Urothelium cell line (cell line): Measurements from ENCODE around the gene CHURC1.

ENCODE experiments used
- DNase-seq: peaks from one replicate; pipeline ENCODE4 v3.0.0; 2011; ENCODE audit warnings: low spot score, mixed read lengths
- FAIRE-seq: peaks from 2 replicates; lab custom pipeline; 2011; peaks lifted over from hg19 to GRCh38; lab: Jason Lieb, UNC

The CHURC1 gene

DNA sequence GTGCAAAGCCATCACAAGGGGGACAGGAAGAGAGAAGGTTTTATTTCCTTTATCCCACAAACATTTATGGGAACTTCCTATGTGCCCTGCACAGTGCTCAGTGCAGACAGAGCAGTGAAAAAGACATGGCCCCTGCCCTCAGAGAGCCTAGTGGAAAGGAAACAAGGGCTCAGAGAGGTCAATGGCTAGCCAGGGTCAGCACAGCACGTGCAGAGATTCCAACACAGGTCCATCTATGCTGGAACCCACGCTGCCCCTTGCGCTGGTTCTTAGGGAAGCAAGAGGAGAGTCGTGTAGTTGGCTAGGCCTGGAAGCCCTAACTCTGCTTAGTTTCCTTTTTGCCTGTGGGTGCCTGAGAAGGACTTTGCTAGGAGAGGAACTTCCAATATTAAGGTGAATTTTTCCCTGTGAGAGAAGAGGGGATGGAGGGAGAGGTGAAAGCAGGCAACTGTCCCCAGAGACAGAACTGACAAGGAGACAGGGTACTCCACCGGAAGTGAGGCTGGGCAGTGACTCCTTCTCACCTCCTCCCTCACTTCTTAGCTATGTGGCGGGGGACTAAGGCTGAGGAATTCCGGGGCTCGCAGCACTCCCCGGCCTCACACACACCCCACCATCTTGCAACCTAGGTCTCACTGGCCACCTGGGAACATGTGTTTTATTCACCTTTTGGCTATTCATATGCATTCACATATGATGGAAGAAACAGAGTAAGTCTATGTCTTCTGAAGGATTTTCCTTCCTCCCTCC is 40.4 kb downstream of the CHURC1 start:
- no peak for DNase-seq
- FAIRE-seq = peak; percentile 74

GRCh38 chr14:64955297-64955696 is 41.0 kb downstream of the CHURC1 start:
- DNase-seq (no peak), FAIRE-seq (peak; percentile 42)

DNA sequence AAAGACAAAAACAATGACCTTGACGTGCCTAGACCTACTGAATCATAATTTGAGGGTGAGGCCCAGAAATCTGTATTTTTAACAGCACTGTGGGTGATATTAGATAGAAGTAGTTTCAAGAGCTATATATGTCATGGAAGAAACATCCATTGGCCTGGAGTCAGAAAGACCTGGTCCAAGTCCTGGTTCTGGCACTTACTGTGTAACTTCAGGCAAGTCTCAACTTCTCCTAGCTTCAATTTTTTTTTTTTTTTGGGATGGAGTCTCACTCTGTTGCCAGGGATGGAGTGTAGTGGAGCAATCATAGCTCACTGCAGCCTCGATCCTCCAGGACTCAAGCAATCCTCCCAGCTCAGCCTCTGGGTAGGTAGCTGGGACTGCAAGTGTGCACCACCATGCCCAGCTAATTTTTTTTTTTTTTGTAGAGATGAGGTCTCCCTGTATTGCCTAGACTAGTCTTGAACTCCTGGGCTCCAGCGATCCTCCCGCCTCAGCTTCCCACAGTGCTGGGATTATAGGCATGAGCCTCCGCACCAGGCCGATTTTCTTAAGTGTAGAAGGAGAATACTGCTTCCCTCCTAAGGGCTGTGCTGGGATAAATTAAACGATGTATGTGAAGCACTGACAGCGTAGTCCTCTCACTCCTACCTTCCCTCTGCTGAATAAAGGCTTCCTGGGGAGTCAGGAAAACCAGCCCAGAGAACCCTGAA is 42.6 kb downstream of the CHURC1 start:
- no peak for FAIRE-seq

DNA sequence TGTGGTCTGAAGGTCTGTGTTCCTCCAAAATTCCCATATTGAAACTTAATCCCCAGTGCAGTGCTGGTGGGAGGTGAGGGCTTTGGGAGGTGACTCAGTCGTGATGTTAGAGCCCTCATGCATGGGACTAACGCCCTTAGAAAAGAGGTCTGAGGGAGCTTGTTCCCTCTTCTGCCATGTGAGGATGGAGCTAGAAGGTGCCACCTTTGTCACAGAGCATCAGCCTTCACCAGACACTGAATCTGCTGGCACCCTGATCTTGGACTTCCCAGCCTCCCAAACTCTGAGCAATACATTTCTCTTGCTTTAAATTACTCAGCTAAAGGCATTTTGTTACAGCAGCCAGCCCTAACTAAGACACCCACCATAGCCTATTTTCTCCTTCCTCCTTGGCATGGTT is 43.9 kb downstream of the CHURC1 start:
- DNase-seq = no peak
- peak; percentile 9 for FAIRE-seq

More for the DNA sequence above, 42.6 kb downstream of the CHURC1 start:
- DNase-seq = no peak

DNA sequence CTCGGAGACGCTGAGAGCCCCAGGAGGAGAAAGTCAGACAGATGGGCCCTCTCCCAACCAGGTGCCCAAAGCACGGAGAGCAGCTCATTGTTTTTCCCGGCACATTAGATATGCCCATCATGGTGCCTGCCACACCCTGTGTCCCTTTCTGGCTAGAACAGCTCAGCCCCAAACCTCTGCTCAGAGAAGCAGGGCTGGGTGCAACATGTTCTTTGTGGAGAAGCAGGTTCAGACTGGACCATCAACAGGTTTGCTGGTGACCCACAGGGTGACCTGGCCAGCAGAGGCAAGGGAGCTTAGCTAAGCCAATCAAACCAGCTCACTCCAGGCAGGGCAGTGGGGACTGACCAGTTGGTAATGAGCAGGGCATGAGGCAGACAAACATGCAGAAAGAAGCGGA is 44.5 kb downstream of the CHURC1 start:
- peak; percentile 96 for FAIRE-seq
- DNase-seq = no peak

- no peak for DNase-seq
- no peak for FAIRE-seq
Observed at GRCh38 chr14:64960762-64961276, 46.6 kb downstream of the CHURC1 start.

- DNase-seq (no peak), FAIRE-seq (no peak)
Observed at GRCh38 chr14:64963611-64964010, 49.4 kb downstream of the CHURC1 start.

- no peak for FAIRE-seq
- DNase-seq = no peak
Observed at GRCh38 chr14:64965356-64966000, 51.2 kb downstream of the CHURC1 start.

- DNase-seq = no peak
- peak; percentile 84 for FAIRE-seq
Observed at GRCh38 chr14:64966976-64967375, 52.7 kb downstream of the CHURC1 start.

DNA sequence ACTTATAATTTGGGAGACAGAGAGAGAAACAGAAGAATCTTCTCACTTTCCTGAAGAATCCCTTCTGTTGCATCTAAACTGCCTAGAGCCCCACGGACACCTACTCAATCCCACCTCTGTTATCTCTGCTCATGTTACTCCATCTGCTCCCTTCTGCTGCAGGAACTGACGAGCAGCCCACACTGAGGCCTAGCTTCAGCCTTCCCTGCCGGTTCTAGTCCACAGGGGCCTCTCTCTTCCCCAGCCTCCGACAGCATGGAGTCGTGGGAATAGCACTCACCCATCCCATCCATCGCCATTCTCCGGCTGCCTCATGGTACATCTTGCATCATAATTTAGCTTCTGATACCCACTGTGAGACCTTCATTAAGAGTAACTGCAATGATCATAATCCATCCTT is 53.9 kb downstream of the CHURC1 start:
- FAIRE-seq = peak; percentile 86

GRCh38 chr14:64968651-64969050 is 54.4 kb downstream of the CHURC1 start:
- FAIRE-seq (peak; percentile 30), DNase-seq (peak; percentile 47)

More for the DNA sequence above, 53.9 kb downstream of the CHURC1 start:
- no peak for DNase-seq

DNA sequence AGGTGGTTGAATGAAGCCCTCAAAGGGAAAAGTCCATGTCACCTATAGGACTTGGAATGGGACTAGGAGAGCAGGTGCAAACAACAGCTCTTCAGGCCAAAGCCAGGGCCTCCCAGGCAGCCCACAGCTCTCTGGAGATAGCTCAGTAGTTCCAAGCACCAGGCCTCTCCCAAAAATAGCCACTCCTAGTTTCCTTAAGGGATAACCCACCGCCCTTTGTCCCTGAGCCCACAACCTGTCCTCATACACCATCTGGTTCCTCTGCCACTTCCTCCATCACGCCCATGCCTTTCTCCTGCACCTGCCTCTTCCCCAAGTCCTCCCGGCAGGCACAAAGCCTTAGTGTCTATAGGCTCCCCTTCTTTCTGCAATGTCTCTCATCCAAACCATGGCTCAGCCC is 55.8 kb downstream of the CHURC1 start:
- DNase-seq = no peak
- FAIRE-seq = peak; percentile 27

- FAIRE-seq (no peak), DNase-seq (peak; percentile 79)
Observed at GRCh38 chr14:64970776-64971477, 56.7 kb downstream of the CHURC1 start.

- no peak for DNase-seq
Observed at GRCh38 chr14:64971491-64971942, 57.3 kb downstream of the CHURC1 start.

DNA sequence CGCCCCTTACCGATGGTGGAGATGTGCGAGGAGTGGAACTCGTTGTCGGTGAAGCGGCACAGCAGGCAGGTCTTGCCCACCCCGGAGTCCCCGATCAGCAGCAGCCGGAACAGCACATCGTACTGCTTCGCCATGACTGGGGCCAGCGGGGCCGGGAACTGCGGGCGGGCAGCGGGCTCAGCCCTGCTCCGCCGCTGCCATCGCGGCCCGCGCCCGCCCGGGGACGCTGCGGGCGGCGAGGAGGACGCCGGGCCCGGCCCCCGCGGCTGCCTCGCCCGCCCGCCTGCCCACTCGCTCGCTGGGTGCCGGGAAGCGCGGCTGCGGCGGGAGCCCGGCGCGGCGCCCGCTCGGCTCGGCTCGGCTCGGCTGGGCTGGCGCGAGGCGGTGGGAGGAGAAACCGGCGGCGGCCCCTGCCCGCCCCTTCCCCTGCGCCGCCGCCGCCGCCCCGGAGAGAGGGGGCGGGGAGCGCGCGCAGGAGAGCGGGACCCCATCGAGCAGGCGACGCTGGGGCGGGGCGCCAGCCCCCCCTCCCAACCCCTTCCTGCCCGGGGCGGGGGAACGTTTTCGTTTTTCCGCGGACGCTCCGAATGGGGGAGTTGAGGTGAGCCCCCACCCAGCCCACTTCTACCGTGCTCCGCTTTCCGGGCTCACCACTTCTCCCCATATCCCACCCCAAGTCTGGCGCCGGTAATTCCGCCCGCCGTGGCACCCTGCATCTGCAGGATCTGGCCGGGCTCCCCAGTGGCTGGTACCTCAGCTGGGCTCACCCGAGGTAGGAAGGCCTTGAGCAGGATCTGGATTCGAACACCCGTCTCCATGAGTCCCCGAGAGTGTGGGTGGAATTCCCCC is 57.9 kb downstream of the CHURC1 start, which contains the start of gene RAB15:
TSS of gene RAB15 (minus strand) at position 394 of the 849 bp plus-strand sequence. CDS start at position 134, 260 bp downstream.
- FAIRE-seq = peak; percentile 96
- peak; percentile 83 for DNase-seq

More at GRCh38 chr14:64971491-64971942, 57.3 kb downstream of the CHURC1 start:
- FAIRE-seq = no peak

- no peak for DNase-seq
- peak; percentile 58 for FAIRE-seq
Observed at GRCh38 chr14:64973026-64973442, 58.8 kb downstream of the CHURC1 start.

DNA sequence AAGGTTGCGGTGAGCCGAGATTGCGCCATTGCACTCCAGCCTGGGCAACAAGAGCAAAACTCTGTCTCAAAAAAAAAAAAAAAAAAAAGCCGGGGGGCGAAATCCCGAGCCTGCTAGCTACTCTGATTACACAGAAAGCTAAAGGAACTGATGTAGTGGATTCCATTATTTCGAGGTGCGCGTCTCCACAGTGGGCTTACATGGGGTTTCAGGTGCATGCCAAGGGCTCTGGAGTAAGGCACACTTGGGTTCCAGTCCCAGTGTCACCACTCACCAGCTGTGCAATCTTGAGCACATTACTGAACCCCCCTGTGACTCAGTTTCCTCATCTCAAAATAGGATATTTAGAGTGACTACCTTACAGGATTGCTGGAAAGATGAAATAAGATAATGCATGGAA is 59.6 kb downstream of the CHURC1 start:
- FAIRE-seq = no peak

GRCh38 chr14:64974563-64974962 is 60.3 kb downstream of the CHURC1 start:
- DNase-seq (no peak), FAIRE-seq (peak; percentile 83)

More for the DNA sequence above, 59.6 kb downstream of the CHURC1 start:
- DNase-seq = no peak

GRCh38 chr14:64979336-64980074 is 65.2 kb downstream of the CHURC1 start:
- FAIRE-seq (no peak), DNase-seq (no peak)
